ENCODE results near the gene LIPG. TPM values are rescaled to one million over a fixed set of nuclear protein-coding genes. Genes with fewer than 3 reads are reported as not detected.

The LIPG gene
- 5.5 to 6.8 TPM (median 6.1 TPM) in 3 replicates for total RNA-seq (2021)
- percentile 48 among the genes with signal in this experiment for Bru-seq, nascent RNA
- long read RNA-seq, experiment 1, full-length matches to known transcripts = 9 of 19 reads
- long read RNA-seq, experiment 1, partial matches to known transcripts = 3 of 19 reads
- long read RNA-seq, experiment 1, other reads (novel, unspliced or antisense) = 7 of 19 reads
- long read RNA-seq, experiment 2, full-length matches to known transcripts = 2 of 2 reads
- long read RNA-seq, experiment 2, partial matches to known transcripts = 0 of 2 reads
- long read RNA-seq, experiment 2, other reads (novel, unspliced or antisense) = 0 of 2 reads
- long read RNA-seq, experiment 3, partial matches to known transcripts = 0 of 5 reads
- long read RNA-seq, experiment 3, other reads (novel, unspliced or antisense) = 1 of 5 reads

DNA sequence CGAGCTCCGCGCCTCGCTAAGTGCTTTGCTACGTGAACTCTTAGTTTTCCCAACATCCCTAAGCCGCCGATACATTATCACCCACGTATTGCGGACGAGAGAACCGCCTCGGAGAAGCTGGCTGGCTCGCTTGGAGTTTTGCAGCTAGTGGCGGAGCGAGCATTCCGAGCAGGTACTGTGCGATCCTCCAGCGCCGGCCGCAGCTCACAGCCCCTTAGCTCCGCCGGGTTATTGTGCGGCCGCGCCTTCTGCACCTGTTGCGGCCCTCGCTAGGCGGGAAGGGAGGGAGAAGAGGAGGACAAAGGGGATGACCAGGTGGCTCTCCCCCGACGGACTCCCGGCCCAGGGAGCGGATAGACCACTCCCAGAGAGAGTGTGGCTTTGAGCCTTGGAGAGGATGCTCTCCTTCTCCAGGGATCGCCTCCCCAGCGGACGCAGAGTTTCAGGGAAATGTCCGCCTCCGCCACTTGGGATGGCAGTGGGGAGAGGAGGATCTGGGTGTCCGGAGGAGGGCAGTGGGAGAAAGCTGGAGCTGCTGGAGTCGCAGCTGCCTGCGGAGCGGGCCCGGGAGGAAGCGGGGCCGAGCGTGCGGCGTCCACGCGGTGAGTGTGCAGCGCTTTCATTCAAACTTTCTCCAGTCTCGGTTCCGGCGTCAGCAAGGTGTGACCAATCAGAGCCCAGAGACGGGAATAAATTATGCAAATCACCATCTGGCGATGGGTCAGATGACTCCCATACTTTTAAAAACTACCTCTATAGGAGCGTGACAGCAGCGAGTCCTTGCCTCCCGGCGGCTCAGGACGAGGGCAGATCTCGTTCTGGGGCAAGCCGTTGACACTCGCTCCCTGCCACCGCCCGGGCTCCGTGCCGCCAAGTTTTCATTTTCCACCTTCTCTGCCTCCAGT, at the start of gene LIPG:
Gene LIPG, plus strand, starts transcription at position 769 of the 905 bp plus-strand sequence. CDS start 252 bp downstream, outside the sequence.
- H3K9me3 Mint-ChIP-seq = peaks cover 3% of the 10 kb centered on the region; the same call in 1 of the 2 replicates
- peaks cover 26% of the 10 kb centered on the region for H3K4me1 Mint-ChIP-seq
- ATAC-seq = peak; percentile 81
- POLR2A ChIA-PET = interaction anchor here (1.2 to 1.5 kb wide), 3 partner anchors 42 to 297 kb away, joined by 4 read pairs; partner anchors contain the start of gene C18orf32
- H3K36me3 Mint-ChIP-seq = peaks cover 8% of the 10 kb centered on the region; the same call in 1 of the 2 replicates
- peak within 1 kb of the TSS; percentile 86 for H3K4me3 Mint-ChIP-seq
- DNase-seq (ENCODE audit: low spot score) = peak; percentile 67
- peaks cover 44% of the 10 kb centered on the region for H3K27me3 Mint-ChIP-seq (ENCODE audit: low read depth)
- H3K27ac Mint-ChIP-seq = peak within 1 kb of the TSS; percentile 89
- CTCF ChIA-PET = interaction anchor here (0.8 to 3.0 kb wide), 11 partner anchors 13 to 297 kb away, joined by 3 to 12 read pairs (median 4); no protein-coding TSS in a partner anchor
- TF ChIP-seq, protein P1, sequence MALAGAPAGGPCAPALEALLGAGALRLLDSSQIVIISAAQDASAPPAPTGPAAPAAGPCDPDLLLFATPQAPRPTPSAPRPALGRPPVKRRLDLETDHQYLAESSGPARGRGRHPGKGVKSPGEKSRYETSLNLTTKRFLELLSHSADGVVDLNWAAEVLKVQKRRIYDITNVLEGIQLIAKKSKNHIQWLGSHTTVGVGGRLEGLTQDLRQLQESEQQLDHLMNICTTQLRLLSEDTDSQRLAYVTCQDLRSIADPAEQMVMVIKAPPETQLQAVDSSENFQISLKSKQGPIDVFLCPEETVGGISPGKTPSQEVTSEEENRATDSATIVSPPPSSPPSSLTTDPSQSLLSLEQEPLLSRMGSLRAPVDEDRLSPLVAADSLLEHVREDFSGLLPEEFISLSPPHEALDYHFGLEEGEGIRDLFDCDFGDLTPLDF (CRISPR knock-in tag; IDR thresholded peaks at IDR 0.05) = peak; percentile 65; the same call in 1 of the 2 replicates
- TF ChIP-seq HMGA2 (CRISPR knock-in tag; IDR thresholded peaks at IDR 0.05) (no peak), SOX15 (CRISPR knock-in tag; IDR thresholded peaks at IDR 0.05) (no peak), KAT7 (CRISPR knock-in tag; IDR thresholded peaks at IDR 0.05; ENCODE audit: borderline replicate concordance) (peak; percentile 72; the same call in 1 of the 2 replicates), NFE2L1 (CRISPR knock-in tag; IDR thresholded peaks at IDR 0.05) (peak; percentile 71), ZNF219 (CRISPR knock-in tag; IDR thresholded peaks at IDR 0.05; ENCODE audit: borderline replicate concordance) (0 out of 2 replicates have a peak, but pooled peaks have one; percentile 50), NR3C1 (CRISPR knock-in tag; conservative IDR thresholded peaks at IDR 0.05; ENCODE audit: low read depth) (0 out of 2 replicates have a peak, but pooled peaks have one; percentile 70), ESRRA (CRISPR knock-in tag; IDR thresholded peaks at IDR 0.05; ENCODE audit: borderline replicate concordance) (peak; percentile 82), ZNF416 (CRISPR knock-in tag; IDR thresholded peaks at IDR 0.05) (no peak), TP53 (CRISPR knock-in tag; IDR thresholded peaks at IDR 0.05) (peak; percentile 93), TEAD1 (CRISPR knock-in tag; IDR thresholded peaks at IDR 0.05) (0 out of 2 replicates have a peak, but pooled peaks have one; percentile 32)
- TF ChIP-seq, protein P2, sequence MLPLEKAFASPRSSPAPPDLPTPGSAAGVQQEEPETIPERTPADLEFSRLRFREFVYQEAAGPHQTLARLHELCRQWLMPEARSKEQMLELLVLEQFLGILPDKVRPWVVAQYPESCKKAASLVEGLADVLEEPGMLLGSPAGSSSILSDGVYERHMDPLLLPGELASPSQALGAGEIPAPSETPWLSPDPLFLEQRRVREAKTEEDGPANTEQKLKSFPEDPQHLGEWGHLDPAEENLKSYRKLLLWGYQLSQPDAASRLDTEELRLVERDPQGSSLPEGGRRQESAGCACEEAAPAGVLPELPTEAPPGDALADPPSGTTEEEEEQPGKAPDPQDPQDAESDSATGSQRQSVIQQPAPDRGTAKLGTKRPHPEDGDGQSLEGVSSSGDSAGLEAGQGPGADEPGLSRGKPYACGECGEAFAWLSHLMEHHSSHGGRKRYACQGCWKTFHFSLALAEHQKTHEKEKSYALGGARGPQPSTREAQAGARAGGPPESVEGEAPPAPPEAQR (CRISPR knock-in tag; IDR thresholded peaks at IDR 0.05) = no peak
- TF ChIP-seq, protein P3, sequence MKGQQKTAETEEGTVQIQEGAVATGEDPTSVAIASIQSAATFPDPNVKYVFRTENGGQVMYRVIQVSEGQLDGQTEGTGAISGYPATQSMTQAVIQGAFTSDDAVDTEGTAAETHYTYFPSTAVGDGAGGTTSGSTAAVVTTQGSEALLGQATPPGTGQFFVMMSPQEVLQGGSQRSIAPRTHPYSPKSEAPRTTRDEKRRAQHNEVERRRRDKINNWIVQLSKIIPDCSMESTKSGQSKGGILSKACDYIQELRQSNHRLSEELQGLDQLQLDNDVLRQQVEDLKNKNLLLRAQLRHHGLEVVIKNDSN (CRISPR knock-in tag; IDR thresholded peaks at IDR 0.05) = peak; percentile 76; the same call in 1 of the 2 replicates
- TF ChIP-seq, protein P4, sequence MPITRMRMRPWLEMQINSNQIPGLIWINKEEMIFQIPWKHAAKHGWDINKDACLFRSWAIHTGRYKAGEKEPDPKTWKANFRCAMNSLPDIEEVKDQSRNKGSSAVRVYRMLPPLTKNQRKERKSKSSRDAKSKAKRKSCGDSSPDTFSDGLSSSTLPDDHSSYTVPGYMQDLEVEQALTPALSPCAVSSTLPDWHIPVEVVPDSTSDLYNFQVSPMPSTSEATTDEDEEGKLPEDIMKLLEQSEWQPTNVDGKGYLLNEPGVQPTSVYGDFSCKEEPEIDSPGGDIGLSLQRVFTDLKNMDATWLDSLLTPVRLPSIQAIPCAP (CRISPR knock-in tag; IDR thresholded peaks at IDR 0.05) = peak; percentile 16; the same call in 1 of the 2 replicates
- TF ChIP-seq, protein P5, sequence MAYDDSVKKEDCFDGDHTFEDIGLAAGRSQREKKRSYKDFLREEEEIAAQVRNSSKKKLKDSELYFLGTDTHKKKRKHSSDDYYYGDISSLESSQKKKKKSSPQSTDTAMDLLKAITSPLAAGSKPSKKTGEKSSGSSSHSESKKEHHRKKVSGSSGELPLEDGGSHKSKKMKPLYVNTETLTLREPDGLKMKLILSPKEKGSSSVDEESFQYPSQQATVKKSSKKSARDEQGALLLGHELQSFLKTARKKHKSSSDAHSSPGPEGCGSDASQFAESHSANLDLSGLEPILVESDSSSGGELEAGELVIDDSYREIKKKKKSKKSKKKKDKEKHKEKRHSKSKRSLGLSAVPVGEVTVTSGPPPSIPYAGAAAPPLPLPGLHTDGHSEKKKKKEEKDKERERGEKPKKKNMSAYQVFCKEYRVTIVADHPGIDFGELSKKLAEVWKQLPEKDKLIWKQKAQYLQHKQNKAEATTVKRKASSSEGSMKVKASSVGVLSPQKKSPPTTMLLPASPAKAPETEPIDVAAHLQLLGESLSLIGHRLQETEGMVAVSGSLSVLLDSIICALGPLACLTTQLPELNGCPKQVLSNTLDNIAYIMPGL (CRISPR knock-in tag; IDR thresholded peaks at IDR 0.05) = peak; percentile 44; the same call in 1 of the 2 replicates
- TF ChIP-seq, protein P6, sequence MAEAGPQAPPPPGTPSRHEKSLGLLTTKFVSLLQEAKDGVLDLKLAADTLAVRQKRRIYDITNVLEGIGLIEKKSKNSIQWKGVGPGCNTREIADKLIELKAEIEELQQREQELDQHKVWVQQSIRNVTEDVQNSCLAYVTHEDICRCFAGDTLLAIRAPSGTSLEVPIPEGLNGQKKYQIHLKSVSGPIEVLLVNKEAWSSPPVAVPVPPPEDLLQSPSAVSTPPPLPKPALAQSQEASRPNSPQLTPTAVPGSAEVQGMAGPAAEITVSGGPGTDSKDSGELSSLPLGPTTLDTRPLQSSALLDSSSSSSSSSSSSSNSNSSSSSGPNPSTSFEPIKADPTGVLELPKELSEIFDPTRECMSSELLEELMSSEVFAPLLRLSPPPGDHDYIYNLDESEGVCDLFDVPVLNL (CRISPR knock-in tag; IDR thresholded peaks at IDR 0.05; ENCODE audit: borderline replicate concordance, low read depth) = peak; percentile 60; the same call in 1 of the 2 replicates
- TF ChIP-seq, protein P7, sequence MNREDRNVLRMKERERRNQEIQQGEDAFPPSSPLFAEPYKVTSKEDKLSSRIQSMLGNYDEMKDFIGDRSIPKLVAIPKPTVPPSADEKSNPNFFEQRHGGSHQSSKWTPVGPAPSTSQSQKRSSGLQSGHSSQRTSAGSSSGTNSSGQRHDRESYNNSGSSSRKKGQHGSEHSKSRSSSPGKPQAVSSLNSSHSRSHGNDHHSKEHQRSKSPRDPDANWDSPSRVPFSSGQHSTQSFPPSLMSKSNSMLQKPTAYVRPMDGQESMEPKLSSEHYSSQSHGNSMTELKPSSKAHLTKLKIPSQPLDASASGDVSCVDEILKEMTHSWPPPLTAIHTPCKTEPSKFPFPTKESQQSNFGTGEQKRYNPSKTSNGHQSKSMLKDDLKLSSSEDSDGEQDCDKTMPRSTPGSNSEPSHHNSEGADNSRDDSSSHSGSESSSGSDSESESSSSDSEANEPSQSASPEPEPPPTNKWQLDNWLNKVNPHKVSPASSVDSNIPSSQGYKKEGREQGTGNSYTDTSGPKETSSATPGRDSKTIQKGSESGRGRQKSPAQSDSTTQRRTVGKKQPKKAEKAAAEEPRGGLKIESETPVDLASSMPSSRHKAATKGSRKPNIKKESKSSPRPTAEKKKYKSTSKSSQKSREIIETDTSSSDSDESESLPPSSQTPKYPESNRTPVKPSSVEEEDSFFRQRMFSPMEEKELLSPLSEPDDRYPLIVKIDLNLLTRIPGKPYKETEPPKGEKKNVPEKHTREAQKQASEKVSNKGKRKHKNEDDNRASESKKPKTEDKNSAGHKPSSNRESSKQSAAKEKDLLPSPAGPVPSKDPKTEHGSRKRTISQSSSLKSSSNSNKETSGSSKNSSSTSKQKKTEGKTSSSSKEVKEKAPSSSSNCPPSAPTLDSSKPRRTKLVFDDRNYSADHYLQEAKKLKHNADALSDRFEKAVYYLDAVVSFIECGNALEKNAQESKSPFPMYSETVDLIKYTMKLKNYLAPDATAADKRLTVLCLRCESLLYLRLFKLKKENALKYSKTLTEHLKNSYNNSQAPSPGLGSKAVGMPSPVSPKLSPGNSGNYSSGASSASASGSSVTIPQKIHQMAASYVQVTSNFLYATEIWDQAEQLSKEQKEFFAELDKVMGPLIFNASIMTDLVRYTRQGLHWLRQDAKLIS (CRISPR knock-in tag; IDR thresholded peaks at IDR 0.05; ENCODE audit: borderline replicate concordance) = peak; percentile 91
- TF ChIP-seq, protein P8, sequence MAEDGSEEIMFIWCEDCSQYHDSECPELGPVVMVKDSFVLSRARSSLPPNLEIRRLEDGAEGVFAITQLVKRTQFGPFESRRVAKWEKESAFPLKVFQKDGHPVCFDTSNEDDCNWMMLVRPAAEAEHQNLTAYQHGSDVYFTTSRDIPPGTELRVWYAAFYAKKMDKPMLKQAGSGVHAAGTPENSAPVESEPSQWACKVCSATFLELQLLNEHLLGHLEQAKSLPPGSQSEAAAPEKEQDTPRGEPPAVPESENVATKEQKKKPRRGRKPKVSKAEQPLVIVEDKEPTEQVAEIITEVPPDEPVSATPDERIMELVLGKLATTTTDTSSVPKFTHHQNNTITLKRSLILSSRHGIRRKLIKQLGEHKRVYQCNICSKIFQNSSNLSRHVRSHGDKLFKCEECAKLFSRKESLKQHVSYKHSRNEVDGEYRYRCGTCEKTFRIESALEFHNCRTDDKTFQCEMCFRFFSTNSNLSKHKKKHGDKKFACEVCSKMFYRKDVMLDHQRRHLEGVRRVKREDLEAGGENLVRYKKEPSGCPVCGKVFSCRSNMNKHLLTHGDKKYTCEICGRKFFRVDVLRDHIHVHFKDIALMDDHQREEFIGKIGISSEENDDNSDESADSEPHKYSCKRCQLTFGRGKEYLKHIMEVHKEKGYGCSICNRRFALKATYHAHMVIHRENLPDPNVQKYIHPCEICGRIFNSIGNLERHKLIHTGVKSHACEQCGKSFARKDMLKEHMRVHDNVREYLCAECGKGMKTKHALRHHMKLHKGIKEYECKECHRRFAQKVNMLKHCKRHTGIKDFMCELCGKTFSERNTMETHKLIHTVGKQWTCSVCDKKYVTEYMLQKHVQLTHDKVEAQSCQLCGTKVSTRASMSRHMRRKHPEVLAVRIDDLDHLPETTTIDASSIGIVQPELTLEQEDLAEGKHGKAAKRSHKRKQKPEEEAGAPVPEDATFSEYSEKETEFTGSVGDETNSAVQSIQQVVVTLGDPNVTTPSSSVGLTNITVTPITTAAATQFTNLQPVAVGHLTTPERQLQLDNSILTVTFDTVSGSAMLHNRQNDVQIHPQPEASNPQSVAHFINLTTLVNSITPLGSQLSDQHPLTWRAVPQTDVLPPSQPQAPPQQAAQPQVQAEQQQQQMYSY (CRISPR knock-in tag; IDR thresholded peaks at IDR 0.05) = peak; percentile 55
